Measurements from ENCODE around the gene EPHB1. TPM values are rescaled to one million over a fixed set of nuclear protein-coding genes. Genes with fewer than 3 reads are reported as not detected.

EPHB1 gene
- total RNA-seq, 1 experiment from 2014 or later = not detected

DNA sequence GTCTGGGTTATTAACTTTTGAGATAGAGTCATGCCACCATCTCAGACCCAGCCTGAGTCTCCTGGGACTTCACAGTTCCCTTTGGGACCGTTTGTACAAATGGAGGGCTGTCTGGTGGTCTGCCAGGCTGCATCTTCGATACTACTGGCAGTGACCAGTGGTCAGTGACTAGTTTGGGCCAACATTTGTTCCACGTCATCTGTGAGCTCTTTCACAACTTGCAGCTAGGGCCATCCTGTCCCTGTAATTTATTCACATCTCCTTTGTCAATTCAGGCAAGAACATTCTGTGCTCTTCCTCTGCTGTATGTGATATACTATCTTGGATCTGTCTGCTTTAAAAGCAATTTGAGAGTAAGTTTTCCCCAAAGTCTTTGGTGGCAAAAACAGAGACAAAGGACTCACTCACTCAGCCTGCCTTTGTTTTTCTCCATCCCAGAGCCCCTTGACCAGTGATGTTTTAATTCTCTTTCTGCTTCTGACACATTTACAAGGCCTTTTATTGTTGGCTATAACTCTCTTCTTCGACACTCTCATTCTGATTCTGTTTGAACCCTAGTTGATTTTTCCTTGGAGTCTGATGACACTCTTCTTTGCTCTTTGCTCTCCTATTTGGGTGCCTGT lies 353.4 kb downstream of the EPHB1 start:
- in situ Hi-C loops (cut with HindIII; ENCODE audit: low sequenced_read_pairs) = no loop called here
- DNase-seq (ENCODE audit: low spot score) = no peak

GRCh38 chr3:135149707-135150681 lies 354.9 kb downstream of the EPHB1 start:
- in situ Hi-C loops (cut with HindIII; ENCODE audit: low sequenced_read_pairs) = no loop called here
- no peak for DNase-seq (ENCODE audit: low spot score)

DNA sequence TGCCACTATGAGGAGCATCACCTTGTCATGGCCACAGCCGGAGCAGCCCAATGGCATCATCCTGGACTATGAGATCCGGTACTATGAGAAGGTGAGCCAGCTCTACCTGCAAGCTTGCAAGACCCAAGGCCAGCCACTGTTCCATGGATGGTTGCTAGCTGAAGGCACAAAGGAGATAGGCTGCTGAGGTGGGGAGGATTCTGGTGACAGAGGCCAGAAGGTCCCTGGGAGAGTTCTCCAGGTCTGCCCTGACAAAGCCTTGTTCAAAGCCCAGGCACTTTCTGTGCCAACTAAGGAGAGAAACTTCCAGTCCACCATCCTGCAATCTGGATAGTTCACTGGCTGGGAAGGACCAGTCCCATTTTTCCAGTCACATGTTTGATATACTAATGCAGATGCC lies 359.1 kb downstream of the EPHB1 start:
- DNase-seq (ENCODE audit: low spot score) = no peak
- in situ Hi-C loops (cut with HindIII; ENCODE audit: low sequenced_read_pairs) = no loop called here

DNA sequence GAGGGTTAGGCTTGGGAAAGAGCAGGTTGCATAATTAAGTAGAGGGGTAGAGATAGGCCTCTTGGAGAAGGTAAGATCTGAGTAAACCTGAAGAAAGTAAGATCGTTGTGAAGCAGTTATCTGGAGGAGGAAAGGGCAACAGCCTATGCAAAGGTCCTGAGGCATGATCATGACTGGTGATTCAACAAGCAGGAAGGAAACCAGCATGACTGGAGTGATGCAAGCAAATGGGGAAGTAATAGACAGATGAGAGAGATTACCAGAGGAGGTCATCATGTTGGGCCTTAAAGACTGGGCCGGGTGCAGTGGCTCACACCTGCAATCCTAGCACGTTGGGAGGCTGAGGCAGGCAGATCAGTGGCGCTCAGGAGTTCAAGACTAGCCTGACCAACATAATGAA lies 360.2 kb downstream of the EPHB1 start:
- no peak for DNase-seq (ENCODE audit: low spot score)
- in situ Hi-C loops (cut with HindIII; ENCODE audit: low sequenced_read_pairs) = no loop called here

- in situ Hi-C loops (cut with HindIII; ENCODE audit: low sequenced_read_pairs) = no loop called here
- no peak for DNase-seq (ENCODE audit: low spot score)
Observed at GRCh38 chr3:135155791-135156190, 360.7 kb downstream of the EPHB1 start.

GRCh38 chr3:135157045-135157740 lies 362.1 kb downstream of the EPHB1 start:
- no peak for DNase-seq (ENCODE audit: low spot score)
- in situ Hi-C loops (cut with HindIII; ENCODE audit: low sequenced_read_pairs) = no loop called here

DNA sequence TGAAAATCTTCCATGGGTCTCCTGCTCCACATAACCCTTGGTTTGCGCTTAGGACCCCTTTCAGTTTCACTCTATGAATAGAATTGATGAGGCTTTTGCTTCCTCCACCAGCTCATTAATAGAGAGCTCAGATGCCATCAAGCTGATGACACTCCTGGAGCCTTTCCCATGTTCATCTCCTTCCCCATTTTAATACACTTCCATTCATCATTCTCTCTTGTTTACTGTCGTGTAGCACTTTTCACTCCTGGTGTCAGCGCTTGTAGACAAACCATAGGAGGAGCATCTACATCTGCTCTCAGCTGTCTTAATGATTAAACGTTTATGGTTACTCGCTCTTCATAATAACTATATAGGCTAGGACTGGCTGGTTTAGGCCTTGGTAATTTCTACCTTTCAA lies 363.5 kb downstream of the EPHB1 start:
- in situ Hi-C loops (cut with HindIII; ENCODE audit: low sequenced_read_pairs) = no loop called here
- no peak for DNase-seq (ENCODE audit: low spot score)

- in situ Hi-C loops (cut with HindIII; ENCODE audit: low sequenced_read_pairs) = no loop called here
- no peak for DNase-seq (ENCODE audit: low spot score)
Observed at GRCh38 chr3:135159681-135160247, 364.7 kb downstream of the EPHB1 start.

GRCh38 chr3:135161425-135161824 lies 366.4 kb downstream of the EPHB1 start:
- no peak for DNase-seq (ENCODE audit: low spot score)
- in situ Hi-C loops (cut with HindIII; ENCODE audit: low sequenced_read_pairs) = no loop called here

GRCh38 chr3:135163701-135164100 lies 368.6 kb downstream of the EPHB1 start:
- no peak for DNase-seq (ENCODE audit: low spot score)
- in situ Hi-C loops (cut with HindIII; ENCODE audit: low sequenced_read_pairs) = no loop called here

- in situ Hi-C loops (cut with HindIII; ENCODE audit: low sequenced_read_pairs) = no loop called here
- no peak for DNase-seq (ENCODE audit: low spot score)
Observed at GRCh38 chr3:135165260-135165659, 370.2 kb downstream of the EPHB1 start.

GRCh38 chr3:135166266-135166825 lies 371.3 kb downstream of the EPHB1 start:
- peak; percentile 29 for DNase-seq (ENCODE audit: low spot score)
- in situ Hi-C loops (cut with HindIII; ENCODE audit: low sequenced_read_pairs) = no loop called here

DNA sequence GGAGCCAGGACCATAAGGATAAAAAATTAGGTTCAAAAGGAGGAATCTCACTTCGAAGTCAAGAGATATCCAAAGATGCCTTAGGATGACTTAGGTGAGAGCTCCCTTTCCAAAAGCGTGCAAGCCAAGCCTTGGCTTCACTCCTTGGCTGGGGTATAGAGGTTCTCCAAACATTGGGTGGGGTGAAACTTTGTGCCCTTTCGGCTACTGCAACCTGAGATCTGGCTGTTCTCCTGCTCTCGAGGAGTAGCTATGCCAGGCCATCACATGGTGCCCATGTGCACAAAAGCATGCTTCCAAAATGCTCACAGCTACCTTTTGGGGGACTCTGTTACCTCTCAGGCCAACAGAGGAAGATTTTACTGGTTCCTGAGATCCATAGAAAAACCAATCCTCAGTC lies 373.8 kb downstream of the EPHB1 start:
- DNase-seq (ENCODE audit: low spot score) = no peak
- in situ Hi-C loops (cut with HindIII; ENCODE audit: low sequenced_read_pairs) = no loop called here

- in situ Hi-C loops (cut with HindIII; ENCODE audit: low sequenced_read_pairs) = no loop called here
- no peak for DNase-seq (ENCODE audit: low spot score)
Observed at GRCh38 chr3:135169651-135170050, 374.6 kb downstream of the EPHB1 start.

- in situ Hi-C loops (cut with HindIII; ENCODE audit: low sequenced_read_pairs) = no loop called here
- DNase-seq (ENCODE audit: low spot score) = no peak
Observed at GRCh38 chr3:135170732-135171131, 375.7 kb downstream of the EPHB1 start.

DNA sequence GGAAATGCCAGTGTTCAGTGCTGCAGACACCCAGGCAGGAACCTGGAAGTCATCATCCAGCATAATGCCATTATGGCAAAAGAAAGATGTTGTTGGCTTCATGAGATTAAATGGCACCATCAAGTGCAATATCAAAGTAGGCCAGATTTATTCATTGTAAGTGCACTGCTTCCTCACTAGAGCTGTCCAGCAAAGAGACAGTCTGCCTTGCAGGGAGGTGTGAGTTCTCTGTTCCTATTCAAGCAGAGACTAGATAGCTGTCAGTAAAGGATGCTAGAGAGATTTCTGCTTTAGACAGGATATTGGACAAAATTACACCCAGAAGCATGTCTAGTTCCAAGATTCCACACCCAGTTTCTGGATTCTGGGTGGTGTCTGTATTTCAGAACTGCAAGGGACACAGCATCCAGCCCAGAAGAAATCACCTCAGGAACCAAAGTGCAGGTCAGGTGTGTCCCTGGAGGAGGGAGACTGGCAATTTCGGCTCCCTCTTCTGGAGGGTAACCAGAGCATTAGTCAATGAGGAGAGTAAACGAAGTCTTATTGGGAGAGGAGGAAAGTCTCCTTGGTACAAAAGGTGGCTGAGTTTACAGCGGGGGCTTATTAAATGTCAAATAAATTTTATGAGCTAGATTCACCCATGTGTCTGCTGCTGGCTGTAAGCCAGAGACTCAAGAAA lies 377.3 kb downstream of the EPHB1 start:
- in situ Hi-C loops (cut with HindIII; ENCODE audit: low sequenced_read_pairs) = no loop called here
- DNase-seq (ENCODE audit: low spot score) = peak; percentile 42

GRCh38 chr3:135175728-135176277 lies 380.7 kb downstream of the EPHB1 start:
- peak; percentile 18 for DNase-seq (ENCODE audit: low spot score)
- in situ Hi-C loops (cut with HindIII; ENCODE audit: low sequenced_read_pairs) = no loop called here

GRCh38 chr3:135176881-135177280 lies 381.8 kb downstream of the EPHB1 start:
- in situ Hi-C loops (cut with HindIII; ENCODE audit: low sequenced_read_pairs) = no loop called here
- no peak for DNase-seq (ENCODE audit: low spot score)

- in situ Hi-C loops (cut with HindIII; ENCODE audit: low sequenced_read_pairs) = no loop called here
- no peak for DNase-seq (ENCODE audit: low spot score)
Observed at GRCh38 chr3:135178566-135178965, 383.5 kb downstream of the EPHB1 start.

Measured in G401 (cell line).